OCI-LY7 (cell line): Measurements from ENCODE around the gene COX7B.

Experiments
- CTCF ChIP-seq: fragments of 200-600 bp; sonication (generic); conservative IDR thresholded peaks from 2 replicates; pipeline ENCODE4 v1.5.1; 2014; ENCODE audit warnings: mild to moderate bottlenecking, antibody characterized with exemption, low read length, moderate library complexity, mixed read lengths
- EZH2phosphoT487 ChIP-seq: fragments of 200-600 bp; sonication (generic); IDR thresholded peaks from 2 replicates; pipeline ENCODE4 v1.6.1; 2018; ENCODE audit warnings: low read depth, borderline replicate concordance, mild to moderate bottlenecking, mixed run types, antibody characterized with exemption, low read length, moderate library complexity, mixed read lengths

- no peak for TF ChIP-seq CTCF
- TF ChIP-seq EZH2phosphoT487: no peak
Measured at GRCh38 chrX:77875372-77875771, 23.9 kb upstream of the COX7B start.
